ENCODE data around the gene IGF2. TPM values are rescaled to one million over a fixed set of nuclear protein-coding genes. Genes with fewer than 3 reads are reported as not detected.
"Not testable (repeated sequence)": the region's sequence is repeated elsewhere in the genome, so short reads cannot be mapped to it uniquely, and the experiment has no call there.

IGF2 gene
- total and polyA plus RNA-seq, 8 donors: 3.8 to 164 (median 10.8) TPM

DNA sequence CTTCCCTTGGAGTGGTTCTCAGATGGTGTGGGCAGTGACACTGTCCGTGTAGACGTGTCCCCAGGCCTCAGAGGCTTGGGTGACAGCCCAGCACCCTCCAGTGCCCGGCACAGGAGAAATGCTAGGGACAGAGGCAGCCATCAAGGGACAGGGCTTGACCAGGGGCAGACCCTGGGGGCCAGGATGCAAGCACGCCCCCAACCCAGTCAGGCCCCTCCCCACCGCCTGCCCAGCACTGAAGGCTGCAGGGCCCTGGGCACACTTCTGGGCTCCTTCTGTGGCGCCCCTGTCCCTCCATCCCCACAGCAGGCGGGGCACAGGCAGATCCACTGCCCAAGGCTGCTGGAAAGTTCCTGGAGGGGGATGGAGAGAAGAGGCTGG lies 11.1 kb downstream of the IGF2 start:
- Histone ChIP-seq H3K4me3 (no peak overlapping the region), H3K36me3 (no peaks in the 10 kb centered on the region), H3K27me3 (peaks cover 0 to 67% (median 10%) of the 10 kb centered on the region in 3 donors), H3K4me1 (no peaks in the 10 kb centered on the region), H3K27ac (no peak overlapping the region), H3K9me3 (no peaks in the 10 kb centered on the region)
- DNase-seq: no peak
- no peak for TF ChIP-seq EP300 (IDR thresholded peaks at IDR 0.05)
- TF ChIP-seq, protein P1, sequence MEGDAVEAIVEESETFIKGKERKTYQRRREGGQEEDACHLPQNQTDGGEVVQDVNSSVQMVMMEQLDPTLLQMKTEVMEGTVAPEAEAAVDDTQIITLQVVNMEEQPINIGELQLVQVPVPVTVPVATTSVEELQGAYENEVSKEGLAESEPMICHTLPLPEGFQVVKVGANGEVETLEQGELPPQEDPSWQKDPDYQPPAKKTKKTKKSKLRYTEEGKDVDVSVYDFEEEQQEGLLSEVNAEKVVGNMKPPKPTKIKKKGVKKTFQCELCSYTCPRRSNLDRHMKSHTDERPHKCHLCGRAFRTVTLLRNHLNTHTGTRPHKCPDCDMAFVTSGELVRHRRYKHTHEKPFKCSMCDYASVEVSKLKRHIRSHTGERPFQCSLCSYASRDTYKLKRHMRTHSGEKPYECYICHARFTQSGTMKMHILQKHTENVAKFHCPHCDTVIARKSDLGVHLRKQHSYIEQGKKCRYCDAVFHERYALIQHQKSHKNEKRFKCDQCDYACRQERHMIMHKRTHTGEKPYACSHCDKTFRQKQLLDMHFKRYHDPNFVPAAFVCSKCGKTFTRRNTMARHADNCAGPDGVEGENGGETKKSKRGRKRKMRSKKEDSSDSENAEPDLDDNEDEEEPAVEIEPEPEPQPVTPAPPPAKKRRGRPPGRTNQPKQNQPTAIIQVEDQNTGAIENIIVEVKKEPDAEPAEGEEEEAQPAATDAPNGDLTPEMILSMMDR (IDR thresholded peaks at IDR 0.05): no peak
- TF ChIP-seq POLR2AphosphoS5 (IDR thresholded peaks at IDR 0.05): no peak
- TF ChIP-seq POLR2A (IDR thresholded peaks at IDR 0.05): no peak
- intact Hi-C loops (cut with DNase I; ENCODE audit: low total_unique reads): no loop called here
- 69 to 88% (median 83%) methylated on average over 3 to 7 of the region's 7 CpGs for WGBS, 5 donors

DNA sequence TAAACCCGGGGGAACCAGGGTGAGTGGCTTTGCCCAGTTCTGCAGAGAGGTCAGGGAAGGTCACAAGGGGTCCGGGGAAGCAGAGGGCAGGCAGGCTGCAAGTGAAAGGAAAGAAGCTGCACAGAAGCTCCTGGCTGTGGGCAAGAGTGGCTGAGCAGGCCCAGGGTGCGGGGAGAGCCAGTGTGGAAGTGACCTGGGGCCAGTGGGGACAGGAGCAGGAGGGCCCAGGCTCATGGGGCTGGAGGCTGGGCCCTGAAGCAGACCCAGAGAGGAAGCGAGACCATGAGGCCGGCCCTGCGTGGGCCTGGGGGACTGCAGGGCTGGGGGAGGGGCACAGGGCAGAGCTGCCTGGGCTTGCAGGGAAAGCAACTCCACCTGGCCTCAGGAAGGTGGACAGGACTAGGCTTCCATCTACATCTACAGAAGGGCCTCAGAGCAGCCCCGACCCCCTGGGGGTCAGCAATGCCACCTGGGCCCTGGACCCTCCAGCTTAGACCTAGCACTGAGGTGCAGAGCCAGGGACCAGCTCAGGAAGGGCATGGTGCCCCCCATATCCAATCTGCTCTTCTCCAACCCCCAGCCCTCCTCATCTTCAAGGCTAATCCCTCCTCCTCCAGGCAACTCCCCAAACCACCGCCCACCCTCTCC lies 11.6 kb downstream of the IGF2 start:
- Histone ChIP-seq H3K27me3 (peaks cover 0 to 67% (median 5%) of the 10 kb centered on the region in 3 donors), H3K36me3 (no peaks in the 10 kb centered on the region), H3K4me1 (peaks cover 0 to 2% (median 2%) of the 10 kb centered on the region in 4 donors), H3K9me3 (no peaks in the 10 kb centered on the region), H3K4me3 (no peak overlapping the region), H3K27ac (no peak overlapping the region)
- no peak for TF ChIP-seq EP300 (IDR thresholded peaks at IDR 0.05)
- no peak for TF ChIP-seq POLR2AphosphoS5 (IDR thresholded peaks at IDR 0.05)
- no peak for TF ChIP-seq POLR2A (IDR thresholded peaks at IDR 0.05)
- TF ChIP-seq, protein P1 (IDR thresholded peaks at IDR 0.05): no peak
- 71 to 76% (median 71%) methylated on average over 6 to 8 of the region's 8 CpGs for WGBS, 5 donors
- no peak for DNase-seq
- intact Hi-C loops (cut with DNase I; ENCODE audit: low total_unique reads): no loop called here

DNA sequence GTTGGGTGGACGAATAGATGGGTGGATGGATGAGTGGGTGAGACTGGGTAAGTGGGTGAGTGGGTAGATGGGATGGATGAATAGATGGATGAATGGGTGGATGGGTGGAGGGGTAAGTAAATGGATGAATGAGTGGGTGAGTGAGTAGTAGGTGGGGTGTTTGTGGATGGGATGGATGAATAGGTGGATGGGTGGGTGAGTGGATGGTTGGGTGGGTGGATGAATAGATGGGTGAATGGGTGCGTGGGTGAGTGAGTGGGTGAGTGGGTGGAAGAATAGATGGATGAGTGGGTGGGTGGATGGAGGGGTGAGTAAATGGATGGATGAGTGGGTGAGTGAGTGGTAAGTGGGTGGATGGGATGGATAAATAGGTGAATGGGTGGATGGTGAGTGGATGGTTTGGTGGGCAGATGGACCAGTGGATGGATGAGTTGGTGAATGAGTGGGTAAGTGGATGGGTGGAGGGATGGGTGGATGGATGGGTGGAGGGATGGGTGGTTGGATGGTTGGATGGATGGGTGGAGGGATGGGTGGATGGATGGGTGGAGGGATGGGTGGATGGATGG lies 12.6 kb downstream of the IGF2 start:
- Histone ChIP-seq H3K4me3 (no peak overlapping the region), H3K4me1 (peaks cover 0 to 8% (median 7%) of the 10 kb centered on the region in 4 donors), H3K27me3 (peaks cover 0 to 67% (median 5%) of the 10 kb centered on the region in 3 donors), H3K9me3 (no peaks in the 10 kb centered on the region), H3K36me3 (no peaks in the 10 kb centered on the region), H3K27ac (no peak overlapping the region)
- WGBS, 5 donors: 74 to 99% (median 89%) methylated on average over 2 of the region's 2 CpGs
- intact Hi-C loops (cut with DNase I; ENCODE audit: low total_unique reads): no loop called here
- peak in 1 of 2 donors; percentile 3 for DNase-seq
- no peak for TF ChIP-seq EP300 (IDR thresholded peaks at IDR 0.05)
- no peak for TF ChIP-seq POLR2A (IDR thresholded peaks at IDR 0.05)
- TF ChIP-seq, protein P1 (IDR thresholded peaks at IDR 0.05): no peak
- TF ChIP-seq POLR2AphosphoS5 (IDR thresholded peaks at IDR 0.05): no peak

DNA sequence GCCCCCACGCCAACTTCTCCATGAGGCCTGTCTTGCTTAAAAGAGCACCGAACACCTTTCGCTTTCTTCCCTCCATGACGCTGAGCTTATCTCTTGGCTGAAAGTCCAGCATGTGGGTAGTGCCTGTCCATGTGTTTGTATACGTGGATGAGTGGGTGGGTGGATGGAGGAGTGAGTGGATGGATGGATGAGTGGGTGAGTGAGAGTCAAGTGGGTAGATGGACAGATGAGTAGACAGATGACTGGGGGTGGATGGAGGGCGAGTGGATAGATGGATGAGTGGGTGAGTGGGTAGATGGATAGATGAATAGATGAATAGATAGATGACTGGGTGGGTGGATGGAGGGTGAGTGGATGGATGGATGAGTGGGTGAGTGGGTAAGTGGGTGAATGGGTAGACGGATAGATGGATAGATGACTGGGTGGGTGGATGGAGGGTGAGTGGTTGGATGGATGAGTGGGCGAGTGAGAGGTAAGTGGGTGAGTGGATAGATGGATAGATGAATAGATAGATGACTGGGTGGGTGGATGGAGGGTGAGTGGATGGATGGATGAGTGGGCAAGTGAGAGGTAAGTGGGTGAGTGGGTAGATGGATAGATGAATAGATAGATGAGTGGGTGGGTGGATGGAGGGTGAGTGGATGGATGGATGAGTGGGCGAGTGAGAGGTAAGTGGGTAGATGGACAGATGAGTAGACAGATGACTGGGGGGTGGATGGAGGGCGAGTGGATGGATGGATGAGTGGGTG lies 14.3 kb downstream of the IGF2 start:
- H3K27ac ChIP-seq; H3K4me1 ChIP-seq; H3K9me3 ChIP-seq; intact Hi-C loops (cut with DNase I; ENCODE audit: low total_unique reads); DNase-seq; H3K36me3 ChIP-seq; H3K4me3 ChIP-seq: not testable (repeated sequence)
- H3K27me3 ChIP-seq: peaks cover 0 to 69% (median 9%) of the 10 kb centered on the region in 3 donors
- WGBS, 5 donors: 85 to 93% (median 86%) methylated on average over 8 to 10 of the region's 10 CpGs
